ENCODE measurements around the gene EPHA2. TPM values are rescaled to one million over a fixed set of nuclear protein-coding genes. Genes with fewer than 3 reads are reported as not detected.

EPHA2 gene
- total and polyA plus RNA-seq, 2 donors (not counting 3 experiments of a cell fraction or from before 2014, with no cell fraction given): 141 to 147 TPM

- DNase-seq (ENCODE audit: low read depth, low spot score) (no peak), FAIRE-seq (no peak)
- no TSS peak for BruUV-seq (replicated peaks)
- CTCF ChIA-PET: interaction anchor here (1.6 to 2.1 kb wide), 2 partner anchors 11 to 16 kb away, joined by 10 to 16 read pairs; no protein-coding TSS in a partner anchor
- Histone ChIP-seq H3K4me3 (replicated peaks in 1 of 3; ENCODE audit: insufficient read depth in 1 of 3, low read depth in 1 of 3, low read length in 3 of 3) (no peak overlapping the region), H3K9me1 (replicated peaks; ENCODE audit: control insufficient read depth, extremely low read depth, insufficient read depth, low read length) (no peaks in the 10 kb centered on the region), H4K20me1 (replicated peaks; ENCODE audit: control insufficient read depth, extremely low read depth, insufficient read depth, low read length) (no peaks in the 10 kb centered on the region), H3K4me2 (ENCODE audit: insufficient read depth, low read length) (no peak overlapping the region), H3K79me2 (ENCODE audit: control insufficient read depth, insufficient read depth, low read length) (no peaks in the 10 kb centered on the region), H3K9me3 (replicated peaks; ENCODE audit: control insufficient read depth, insufficient read depth, low read length) (no peaks in the 10 kb centered on the region), H3K9ac (replicated peaks; ENCODE audit: extremely low read depth, insufficient read depth, low read length) (no peak overlapping the region), H3K4me1 (ENCODE audit: control insufficient read depth, extremely low read depth, insufficient read depth, low read length) (no peaks in the 10 kb centered on the region), H2AFZ (ENCODE audit: low read depth, low read length) (no peak overlapping the region), H3K36me3 (ENCODE audit: control insufficient read depth in 2 of 2, extremely low read depth in 1 of 2, insufficient read depth in 2 of 2, low read length in 2 of 2) (no peaks in the 10 kb centered on the region), H3K27me3 (ENCODE audit: control insufficient read depth in 2 of 2, insufficient read depth in 2 of 2, low read length in 2 of 2) (peaks cover 0 to 5% of the 10 kb centered on the region in 2 experiments), H3K27ac (ENCODE audit: insufficient read depth, low read depth, low read length) (no peak overlapping the region)
- intact Hi-C loops (cut with micrococcal nuclease): no loop called here
- no peak for TF ChIP-seq JUN (IDR thresholded peaks at IDR 0.05; ENCODE audit: borderline replicate concordance, insufficient read depth, insufficient read length, low read depth)
- TF ChIP-seq FOS (IDR thresholded peaks at IDR 0.05; ENCODE audit: borderline replicate concordance, insufficient read depth, low read length): no peak
- TF ChIP-seq MYC (IDR thresholded peaks at IDR 0.05; ENCODE audit: low read depth, low read length): no peak
- no peak for TF ChIP-seq POLR2AphosphoS5 (IDR thresholded peaks at IDR 0.05; ENCODE audit: insufficient read depth, low read depth, low read length)
- no peak for TF ChIP-seq MAX (IDR thresholded peaks at IDR 0.05; ENCODE audit: insufficient read depth, insufficient read length)
- no peak for TF ChIP-seq CTCF (IDR thresholded peaks at IDR 0.05; ENCODE audit: extremely low read depth in 1 of 2, insufficient read depth in 1 of 2, low read depth in 1 of 2, low read length in 2 of 2)
- TF ChIP-seq EZH2 (IDR thresholded peaks at IDR 0.05; ENCODE audit: borderline replicate concordance, low read depth, low read length, severe bottlenecking): no peak
- no peak for TF ChIP-seq GATA2 (IDR thresholded peaks at IDR 0.05; ENCODE audit: insufficient read depth, insufficient read length, low read depth, low read length)
- TF ChIP-seq POLR2A (IDR thresholded peaks at IDR 0.05; ENCODE audit: low read depth, low read length): no peak
- dilution Hi-C loops (cut with MboI; ENCODE audit: extremely low pct_ligation_motif_present, low sequenced_read_pairs): no loop called here
- POLR2A ChIA-PET: no interaction called here
These were observed 61.3 kb downstream of the EPHA2 start for GRCh38 chr1:16094453-16095158.

Data from endothelial cell of umbilical vein (primary cell).